HG02610 (cell line): ENCODE results near the gene AUTS2.

ENCODE experiments used
- ATAC-seq: cut with Tn5 transposase; IDR thresholded peaks from one replicate; pipeline ENCODE4 v1.9.1; 2021; ENCODE audit warnings: mild to moderate bottlenecking, moderate library complexity; ENCODE audit not compliant: unreplicated experiment

The AUTS2 gene

GRCh38 chr7:69598081-69598486 is at the start of gene AUTS2:
Gene AUTS2, plus strand, starts transcription at chr7:69598475. Its CDS starts 1,179 bp downstream, at chr7:69599654.
- peak; percentile 70 for ATAC-seq

DNA sequence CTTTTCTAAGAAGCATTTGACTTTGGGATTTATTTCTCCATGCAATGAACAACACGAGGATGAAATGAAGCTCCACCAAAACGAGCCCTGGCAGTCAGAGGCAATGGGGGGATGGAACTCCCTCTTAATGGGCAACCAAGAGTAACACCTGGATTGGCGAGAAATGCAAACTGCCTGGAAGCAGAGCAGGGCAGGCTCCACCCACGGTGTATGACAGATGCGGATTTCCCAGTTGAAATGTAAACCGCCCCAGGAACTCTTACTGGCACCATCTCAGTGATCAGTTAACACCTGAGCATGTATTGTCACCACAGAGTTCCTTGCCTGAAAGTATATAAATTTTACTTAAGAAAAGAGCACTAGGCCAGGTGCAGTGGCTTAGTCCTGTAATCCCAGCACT is 47.3 kb upstream of the AUTS2 start:
- no peak for ATAC-seq

- ATAC-seq: no peak
These were observed 45.1 kb upstream of the AUTS2 start for GRCh38 chr7:69553190-69553589.

DNA sequence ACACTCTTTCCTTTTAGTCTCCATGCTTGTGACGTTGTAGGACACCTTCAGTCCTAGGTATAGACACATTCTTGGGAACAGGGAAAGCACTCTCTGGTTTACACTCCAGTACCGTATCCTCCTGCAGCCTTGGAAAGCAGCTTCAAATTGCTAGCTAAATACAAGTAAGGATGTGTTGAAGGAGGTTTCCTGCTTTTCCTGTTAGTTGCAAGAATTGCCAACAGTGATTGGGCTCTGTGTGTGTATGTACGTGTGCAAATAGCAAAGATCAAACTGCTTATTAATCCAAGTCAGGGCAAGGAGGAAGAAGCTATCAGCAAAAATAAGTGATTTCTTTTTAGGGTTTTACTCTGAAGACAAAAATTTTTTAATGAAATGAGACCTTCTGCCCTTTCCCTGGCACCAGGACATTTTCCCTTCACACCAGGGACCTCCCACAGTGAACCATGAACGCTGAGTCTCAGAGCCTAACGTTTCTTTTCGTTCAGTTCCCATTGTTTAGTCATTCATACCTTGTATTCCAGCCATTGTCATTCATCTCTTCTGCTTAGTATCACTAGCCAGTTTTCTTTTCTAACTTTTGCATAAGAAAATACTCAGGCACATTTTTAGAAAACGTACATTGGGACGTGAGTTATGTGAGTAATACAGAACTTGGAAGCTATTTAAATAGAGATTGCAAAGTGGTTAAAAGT is 36.9 kb upstream of the AUTS2 start:
- no peak for ATAC-seq

- ATAC-seq: peak; percentile 81
These were observed 33.5 kb upstream of the AUTS2 start for GRCh38 chr7:69564454-69565417.

GRCh38 chr7:69567800-69568199 is 30.5 kb upstream of the AUTS2 start:
- no peak for ATAC-seq

- ATAC-seq: no peak
These were observed 30.0 kb upstream of the AUTS2 start for GRCh38 chr7:69568266-69568665.

- no peak for ATAC-seq
These were observed 22.6 kb upstream of the AUTS2 start for GRCh38 chr7:69575651-69576050.

GRCh38 chr7:69577221-69577620 is 21.1 kb upstream of the AUTS2 start:
- ATAC-seq: peak; percentile 54

GRCh38 chr7:69585169-69585568 is 13.1 kb upstream of the AUTS2 start:
- ATAC-seq: no peak

- ATAC-seq: no peak
These were observed 12.0 kb upstream of the AUTS2 start for GRCh38 chr7:69586321-69586720.

DNA sequence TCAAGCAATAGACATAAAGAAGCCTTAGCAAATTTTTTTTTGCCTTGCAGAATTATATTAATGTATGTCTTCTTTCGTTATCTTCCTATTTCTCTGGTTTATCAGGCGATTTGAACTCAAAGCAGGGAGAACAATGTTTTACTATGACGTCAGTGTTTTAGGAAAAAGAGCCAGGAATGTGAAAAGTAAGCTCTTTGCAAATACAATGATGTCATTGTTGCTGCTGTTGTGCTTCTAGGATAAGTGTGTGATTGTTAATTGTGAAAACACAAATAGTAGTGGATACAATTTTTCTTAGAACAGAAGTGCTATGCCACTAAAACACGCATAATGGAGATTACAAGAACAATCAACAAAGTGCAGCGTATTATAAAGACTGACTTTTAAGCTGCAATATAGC is 9.5 kb upstream of the AUTS2 start:
- no peak for ATAC-seq

DNA sequence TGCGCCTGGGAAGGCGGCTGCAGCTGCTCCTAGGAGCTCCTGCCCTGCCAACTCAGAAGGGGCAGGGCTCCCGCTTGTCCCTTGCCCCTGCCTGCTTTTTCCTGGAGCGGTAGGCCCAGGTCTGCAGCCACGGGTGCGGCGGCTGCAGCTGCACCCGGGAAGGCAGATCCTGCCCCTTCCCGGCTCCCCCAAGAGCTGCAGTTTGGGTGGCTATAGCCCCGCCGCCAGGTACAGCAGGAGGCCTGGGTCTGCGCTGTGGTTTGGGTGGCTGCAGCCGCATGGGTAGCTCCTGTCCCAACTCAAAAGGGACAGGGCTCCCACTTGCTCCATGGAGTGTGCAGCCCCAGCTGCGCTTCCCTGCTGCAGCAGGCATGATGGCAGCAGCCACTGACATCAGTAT is 6.5 kb upstream of the AUTS2 start:
- ATAC-seq: no peak

DNA sequence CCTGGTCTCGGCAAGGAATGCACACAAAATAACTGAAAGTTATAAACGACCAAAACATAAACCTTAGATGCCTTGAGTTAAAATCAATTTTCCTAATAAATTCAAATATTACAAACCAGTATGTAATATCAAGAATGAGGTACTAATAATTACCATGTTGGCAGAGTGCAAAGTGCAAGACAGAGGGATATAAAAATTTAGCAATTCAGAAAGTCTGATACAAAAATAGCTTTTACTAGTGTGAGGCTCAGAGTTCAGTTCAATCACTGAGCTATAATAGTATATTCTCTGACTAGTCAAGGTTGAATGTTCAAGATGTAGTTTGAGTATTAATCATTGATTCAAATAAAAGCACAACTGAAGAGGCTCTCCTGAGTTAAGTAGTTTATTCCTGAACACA is 4.8 kb upstream of the AUTS2 start:
- ATAC-seq: no peak

GRCh38 chr7:69595415-69595814 is 2.9 kb upstream of the AUTS2 start:
- ATAC-seq: no peak

- ATAC-seq: no peak
These were observed 2.2 kb upstream of the AUTS2 start for GRCh38 chr7:69596056-69596455.

DNA sequence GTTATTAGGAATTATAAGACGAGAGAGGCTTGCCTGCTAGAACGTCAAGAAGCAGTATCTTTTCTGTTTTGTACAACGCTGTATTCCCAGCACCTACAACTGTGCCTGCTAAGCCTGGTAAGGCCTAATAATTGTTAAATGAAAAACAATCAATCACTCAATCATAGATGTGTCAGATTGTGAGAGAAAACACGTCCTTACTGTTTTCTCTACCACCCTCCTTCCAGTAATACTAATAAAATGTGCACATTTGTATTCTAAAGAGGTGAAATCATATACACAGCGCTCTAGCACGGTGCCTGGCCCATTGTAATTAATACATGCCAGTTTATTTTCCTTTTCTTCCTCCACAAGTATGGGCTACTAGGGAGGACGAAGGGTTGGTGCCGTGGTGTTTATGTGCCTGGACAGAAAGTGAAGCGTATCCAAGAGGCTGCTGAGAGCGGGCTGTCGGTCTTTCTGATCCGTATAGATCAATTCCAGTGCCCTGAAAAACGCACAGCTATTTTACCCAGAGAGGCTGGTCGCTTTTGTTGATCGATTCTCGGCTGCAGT is 1.5 kb upstream of the AUTS2 start:
- no peak for ATAC-seq

DNA sequence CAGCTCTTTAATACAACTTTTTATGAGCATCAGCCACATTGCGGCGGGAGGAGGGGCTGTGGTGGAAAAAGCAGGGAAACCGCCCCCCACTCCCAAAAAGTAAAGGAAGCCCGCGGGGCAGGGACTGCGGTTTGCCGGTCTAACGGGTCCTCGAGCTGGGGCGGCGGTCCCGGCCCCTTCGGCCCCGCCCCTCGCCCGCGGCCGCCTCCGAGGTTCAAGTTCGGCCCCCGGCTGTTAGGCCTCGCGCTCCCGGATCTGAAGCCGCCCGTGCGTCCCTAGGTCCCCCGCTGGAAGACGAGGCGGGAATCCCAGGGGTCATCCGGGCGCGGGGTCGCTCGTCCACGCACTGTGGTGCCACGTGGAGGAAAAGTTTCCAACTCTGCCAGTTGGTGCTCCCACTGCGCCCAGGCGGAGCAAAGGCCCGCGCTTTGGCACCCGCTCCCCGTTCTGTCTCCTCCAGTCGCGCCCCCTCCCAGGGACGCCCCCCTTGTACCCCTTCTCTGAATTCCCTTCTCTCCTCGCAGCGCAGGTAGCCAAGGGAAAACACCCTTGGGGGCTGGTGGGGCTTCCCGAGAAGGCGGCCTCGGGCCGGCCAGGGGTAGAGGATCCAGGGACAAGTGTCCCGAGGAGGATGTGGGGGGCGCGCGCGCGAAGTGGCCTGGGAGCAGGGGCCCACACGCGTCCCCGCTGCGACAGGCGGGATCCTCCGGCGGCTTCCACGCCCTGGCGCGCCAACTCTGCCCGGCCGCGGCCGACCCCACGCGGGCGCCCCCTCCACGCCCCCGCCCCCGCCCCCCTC is 798 bp upstream of the AUTS2 start:
- ATAC-seq: peak; percentile 30

- no peak for ATAC-seq
These were observed 411 bp downstream of the AUTS2 start for GRCh38 chr7:69598487-69599285.

GRCh38 chr7:69599286-69599954 is 1.1 kb downstream of the AUTS2 start:
- ATAC-seq: no peak
